HUES48 (cell line): ENCODE results near the gene TM4SF1.

Experiments
- H3K27ac ChIP-seq: one replicate; pipeline ENCODE4 v1.7.0; 2013; ENCODE audit warnings: low read depth, low read length, inconsistent platforms
- H3K27me3 ChIP-seq: 2 replicates; pipeline ENCODE4 v1.6.1; 2013; ENCODE audit warnings: mild to moderate bottlenecking, low read length; ENCODE audit not compliant: control insufficient read depth, insufficient read depth
- H3K36me3 ChIP-seq: 2 replicates; pipeline ENCODE4 v1.6.1; 2013; ENCODE audit warnings: low read length; ENCODE audit not compliant: control insufficient read depth, insufficient read depth
- H3K4me1 ChIP-seq: 2 replicates; pipeline ENCODE4 v1.6.1; 2013; ENCODE audit warnings: mild to moderate bottlenecking, low read length; ENCODE audit not compliant: control insufficient read depth, insufficient read depth
- H3K4me3 ChIP-seq: 2 replicates; pipeline ENCODE4 v1.5.1; 2013; ENCODE audit warnings: mild to moderate bottlenecking, low read depth, low read length
- H3K9ac ChIP-seq: 2 replicates; pipeline ENCODE4 v1.6.1; 2013; ENCODE audit warnings: mild to moderate bottlenecking, low read depth, low read length, moderate library complexity
- H3K9me3 ChIP-seq: 2 replicates; pipeline ENCODE4 v1.6.1; 2013; ENCODE audit warnings: low read length; ENCODE audit not compliant: control insufficient read depth, insufficient read depth

TM4SF1 gene

DNA sequence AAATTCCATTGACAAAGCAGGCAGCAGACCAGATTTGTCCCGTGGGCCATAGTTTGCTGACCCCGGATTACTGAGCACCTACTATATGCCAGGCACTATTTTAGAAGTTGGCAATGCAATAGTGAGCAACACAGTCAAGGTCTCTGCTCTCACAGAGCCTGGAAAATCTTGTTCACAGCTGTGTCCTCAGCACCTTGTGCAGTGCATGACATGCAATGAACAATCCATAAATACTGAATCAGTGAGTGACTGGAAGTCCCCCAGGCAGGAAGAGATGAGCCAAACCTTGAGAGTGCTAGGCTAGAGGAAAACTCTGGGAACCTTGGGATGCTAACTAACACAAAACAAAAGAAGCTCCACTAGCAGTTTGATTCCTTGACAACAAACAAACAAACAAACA is 14.4 kb downstream of the TM4SF1 start:
- no peak overlapping the region for H3K27ac ChIP-seq

DNA sequence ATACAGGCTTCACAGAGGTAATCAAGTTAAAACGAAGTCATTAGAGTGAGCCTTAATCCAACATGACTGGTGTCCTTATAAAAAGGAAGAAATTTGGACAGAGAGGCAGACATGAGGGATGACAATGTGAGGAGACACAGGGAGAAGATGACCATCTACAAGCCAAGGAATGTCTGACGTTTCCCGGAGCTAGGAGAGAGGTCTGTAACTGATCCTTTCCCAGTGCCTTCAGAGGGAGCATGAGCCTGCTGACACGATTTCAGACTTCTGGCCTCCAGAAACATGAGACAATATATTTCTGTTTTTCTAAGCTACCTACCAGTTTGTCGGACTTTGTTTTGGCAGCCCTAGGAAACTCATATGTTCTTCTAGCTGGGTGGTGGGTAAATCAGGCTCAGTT is 15.1 kb downstream of the TM4SF1 start:
- H3K27me3 ChIP-seq, result no peaks in the 10 kb centered on the region; the same call in 1 of the 2 replicates
- no peaks in the 10 kb centered on the region for H3K9me3 ChIP-seq
- peaks cover 19% of the 10 kb centered on the region for H3K4me1 ChIP-seq
- no peak overlapping the region for H3K9ac ChIP-seq
- H3K27ac ChIP-seq, result no peak overlapping the region
- H3K36me3 ChIP-seq, result no peaks in the 10 kb centered on the region
- no peak overlapping the region for H3K4me3 ChIP-seq

More for the DNA sequence above, 14.4 kb downstream of the TM4SF1 start:
- H3K9ac ChIP-seq, result no peak overlapping the region
- no peaks in the 10 kb centered on the region for H3K36me3 ChIP-seq
- H3K4me1 ChIP-seq, result peaks cover 21% of the 10 kb centered on the region
- H3K27me3 ChIP-seq, result no peaks in the 10 kb centered on the region; the same call in 1 of the 2 replicates
- no peaks in the 10 kb centered on the region for H3K9me3 ChIP-seq
- H3K4me3 ChIP-seq, result no peak overlapping the region

DNA sequence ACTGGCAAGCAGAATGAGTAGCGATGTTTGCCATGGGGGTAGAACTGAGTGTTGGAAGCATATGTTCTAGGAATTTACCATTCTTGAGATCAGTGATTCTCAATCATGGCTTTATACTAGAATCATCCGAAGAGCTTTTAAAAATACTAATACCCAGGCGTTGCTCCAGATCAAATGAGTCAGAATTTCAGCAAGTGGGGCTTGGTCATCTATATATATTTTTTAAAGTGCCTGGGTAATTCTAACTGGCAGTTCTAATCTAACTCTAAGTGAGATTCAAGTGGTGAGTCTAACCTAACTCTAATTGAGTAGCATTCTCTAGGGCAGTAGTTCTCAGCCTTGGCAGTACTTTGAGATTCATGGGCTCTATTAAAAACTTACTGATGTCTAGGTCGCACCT is 20.8 kb downstream of the TM4SF1 start:
- Histone ChIP-seq H3K9me3 (no peaks in the 10 kb centered on the region), H3K9ac (no peak overlapping the region), H3K27ac (no peak overlapping the region), H3K27me3 (no peaks in the 10 kb centered on the region; the same call in 1 of the 2 replicates), H3K4me1 (peaks cover 5% of the 10 kb centered on the region; the same call in 1 of the 2 replicates), H3K4me3 (no peak overlapping the region), H3K36me3 (no peaks in the 10 kb centered on the region)

DNA sequence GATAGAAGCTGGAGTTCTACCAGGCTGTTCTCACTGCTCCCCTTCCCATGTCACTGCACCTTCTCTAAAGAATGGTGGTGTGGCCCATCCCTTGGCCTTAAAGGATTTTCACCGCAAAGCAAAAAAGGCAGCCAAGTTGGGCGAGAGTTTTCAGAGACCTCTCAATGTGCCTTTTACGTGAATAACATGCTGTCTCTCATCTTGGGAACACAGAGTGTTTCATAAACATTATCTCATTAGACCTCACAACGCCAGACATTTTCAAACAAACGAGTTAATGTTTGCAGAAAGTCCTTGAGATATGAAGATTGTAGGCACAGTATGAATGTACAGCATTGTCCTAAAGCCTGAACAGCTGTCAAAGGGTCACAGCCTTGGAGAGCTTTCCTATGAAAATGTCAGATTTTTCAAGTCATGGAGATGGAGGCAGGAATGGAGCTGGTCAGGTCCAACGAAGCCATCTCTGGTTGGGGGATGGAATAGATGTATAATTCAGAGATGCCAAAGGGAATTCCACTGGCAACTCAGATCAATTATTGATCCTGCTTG is 21.3 kb downstream of the TM4SF1 start:
- Histone ChIP-seq H3K27me3 (no peaks in the 10 kb centered on the region; the same call in 1 of the 2 replicates), H3K4me3 (no peak overlapping the region), H3K4me1 (peaks cover 3% of the 10 kb centered on the region; the same call in 1 of the 2 replicates), H3K9ac (no peak overlapping the region), H3K9me3 (no peaks in the 10 kb centered on the region), H3K36me3 (no peaks in the 10 kb centered on the region), H3K27ac (no peak overlapping the region)

DNA sequence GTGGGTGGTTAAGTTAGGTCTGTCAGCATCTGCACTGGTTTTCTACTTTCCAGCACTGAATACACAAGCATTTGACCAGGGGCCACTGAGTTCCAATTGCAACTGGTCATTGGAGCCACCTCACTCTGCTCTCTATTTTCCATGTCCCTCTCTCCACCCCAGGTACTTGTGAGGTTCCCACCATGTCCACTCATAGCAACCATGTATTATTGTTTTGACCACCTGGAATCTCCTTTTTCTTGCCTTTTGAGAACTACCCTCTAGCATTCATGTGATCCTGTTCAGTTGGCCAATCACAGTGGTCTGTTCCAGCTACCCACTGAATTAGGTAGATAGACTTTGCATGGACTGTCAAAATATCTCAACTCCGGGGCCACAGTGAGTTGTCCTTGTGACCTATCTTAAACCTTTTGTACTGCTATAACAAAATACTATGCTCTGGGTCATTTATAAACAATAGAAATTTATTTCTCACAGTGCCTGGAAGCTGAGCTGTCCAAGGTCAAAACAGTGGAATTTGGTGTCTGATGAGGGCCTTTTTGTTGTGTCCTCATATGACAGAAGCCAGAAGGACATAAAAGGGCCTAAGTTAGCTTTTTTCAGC is 23.8 kb downstream of the TM4SF1 start:
- H3K9me3 ChIP-seq, result no peaks in the 10 kb centered on the region
- no peaks in the 10 kb centered on the region; the same call in 1 of the 2 replicates for H3K27me3 ChIP-seq
- H3K9ac ChIP-seq, result no peak overlapping the region
- peaks cover 3% of the 10 kb centered on the region; the same call in 1 of the 2 replicates for H3K4me1 ChIP-seq
- H3K4me3 ChIP-seq, result no peak overlapping the region
- no peak overlapping the region for H3K27ac ChIP-seq
- H3K36me3 ChIP-seq, result no peaks in the 10 kb centered on the region

DNA sequence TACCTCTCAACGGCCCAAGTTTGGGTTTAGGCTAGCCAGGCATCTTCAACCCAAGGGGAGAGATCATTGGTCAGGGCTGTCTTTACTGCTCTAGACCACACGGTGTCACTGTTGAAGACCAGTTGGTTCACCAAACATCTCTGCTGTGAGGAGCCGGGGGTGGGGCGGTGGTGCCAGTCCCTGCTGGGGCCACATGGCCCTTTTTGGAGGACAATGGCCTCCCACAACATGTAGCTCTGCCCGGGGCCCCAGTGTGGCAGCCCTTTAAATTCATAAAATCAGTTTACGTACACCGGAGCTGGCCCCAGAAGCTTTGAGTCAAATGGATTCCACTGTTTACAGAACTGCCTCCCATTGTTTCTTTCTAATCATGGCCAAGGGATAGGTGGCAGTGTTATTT is 24.9 kb downstream of the TM4SF1 start:
- H3K9me3 ChIP-seq, result no peaks in the 10 kb centered on the region
- H3K4me1 ChIP-seq, result peaks cover 3% of the 10 kb centered on the region; the same call in 1 of the 2 replicates
- H3K27ac ChIP-seq, result no peak overlapping the region
- H3K9ac ChIP-seq, result no peak overlapping the region
- no peak overlapping the region for H3K4me3 ChIP-seq
- no peaks in the 10 kb centered on the region for H3K36me3 ChIP-seq
- no peaks in the 10 kb centered on the region for H3K27me3 ChIP-seq

DNA sequence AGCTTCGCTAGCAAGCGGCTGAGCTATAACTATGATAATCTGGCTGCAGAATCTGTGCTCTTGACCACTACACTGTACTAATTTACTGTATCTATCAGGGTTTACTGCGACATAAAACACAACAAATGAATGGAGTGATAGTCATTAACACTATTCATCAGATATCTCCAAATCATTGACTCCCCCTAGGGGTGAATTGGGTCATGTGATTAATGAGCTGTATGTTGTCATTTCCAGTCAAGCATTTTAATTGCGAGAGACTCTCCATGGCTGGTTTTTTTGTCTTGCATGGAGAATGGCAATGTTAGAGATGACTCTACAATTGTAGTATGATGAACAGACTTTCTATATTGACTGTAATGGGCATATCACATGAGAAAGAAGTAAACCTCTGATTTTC is 33.5 kb downstream of the TM4SF1 start:
- Histone ChIP-seq H3K9me3 (no peaks in the 10 kb centered on the region), H3K36me3 (no peaks in the 10 kb centered on the region), H3K9ac (no peak overlapping the region), H3K4me1 (peaks cover 20% of the 10 kb centered on the region), H3K27ac (no peak overlapping the region), H3K4me3 (no peak overlapping the region), H3K27me3 (no peaks in the 10 kb centered on the region)

DNA sequence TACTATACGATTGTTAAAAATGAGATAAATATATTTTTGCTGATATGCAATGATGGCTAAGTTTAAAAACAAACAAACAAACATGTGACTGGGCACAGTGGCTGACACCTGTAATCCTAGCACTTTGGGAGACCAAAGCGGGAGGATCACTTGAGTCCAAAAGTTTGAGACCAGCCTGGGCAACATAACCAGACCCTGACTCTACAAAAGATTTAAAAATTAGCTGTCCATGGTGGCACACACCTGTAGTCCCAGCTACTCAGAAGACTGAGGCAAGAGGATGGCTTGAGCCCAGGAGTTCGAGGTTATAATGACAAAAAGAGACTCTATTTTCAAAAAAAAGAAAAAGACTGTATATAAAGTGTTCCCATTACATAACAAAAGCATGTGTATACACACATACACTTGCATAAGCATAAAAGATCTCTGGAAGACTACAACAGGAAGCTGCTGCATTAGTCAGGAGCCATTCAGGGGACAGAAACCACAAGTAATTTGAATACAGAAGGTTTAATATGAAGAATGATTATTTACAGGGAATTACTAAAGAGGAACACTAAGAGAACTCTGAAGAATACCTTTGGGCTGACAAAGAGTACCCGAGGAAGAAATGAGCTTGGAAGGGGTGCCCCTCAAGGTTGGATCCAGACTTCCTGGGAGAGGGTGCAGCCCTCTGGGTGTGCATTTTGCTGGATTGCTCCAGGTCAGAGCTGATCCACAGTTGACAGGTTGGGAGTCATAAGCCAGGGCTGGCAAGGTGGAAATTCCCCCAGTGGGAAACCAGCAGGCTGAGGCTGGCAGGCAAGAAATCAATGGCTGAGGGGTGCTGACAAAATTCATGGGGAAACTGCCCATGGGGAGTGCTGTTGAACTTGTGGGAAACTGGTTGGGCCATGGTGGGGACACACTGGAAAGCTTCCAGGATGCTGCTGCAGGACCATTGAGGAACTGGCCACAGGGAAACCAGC is 34.8 kb downstream of the TM4SF1 start:
- peaks cover 20% of the 10 kb centered on the region for H3K4me1 ChIP-seq
- H3K9ac ChIP-seq, result no peak overlapping the region
- H3K27ac ChIP-seq, result no peak overlapping the region

GRCh38 chr3:149340310-149340933 is 37.0 kb downstream of the TM4SF1 start:
- Histone ChIP-seq H3K27ac (peak overlapping the region; percentile 91), H3K4me3 (no peak overlapping the region), H3K4me1 (peaks cover 20% of the 10 kb centered on the region)

More for the DNA sequence above, 34.8 kb downstream of the TM4SF1 start:
- H3K9me3 ChIP-seq, result no peaks in the 10 kb centered on the region
- no peaks in the 10 kb centered on the region for H3K36me3 ChIP-seq
- H3K27me3 ChIP-seq, result no peaks in the 10 kb centered on the region
- H3K4me3 ChIP-seq, result no peak overlapping the region; the same call in 1 of the 2 replicates

GRCh38 chr3:149339931-149340309 is 37.5 kb downstream of the TM4SF1 start:
- Histone ChIP-seq H3K4me3 (no peak overlapping the region), H3K36me3 (no peaks in the 10 kb centered on the region), H3K4me1 (peaks cover 20% of the 10 kb centered on the region), H3K27me3 (no peaks in the 10 kb centered on the region; the same call in 1 of the 2 replicates), H3K9me3 (no peaks in the 10 kb centered on the region), H3K27ac (peak overlapping the region; percentile 91), H3K9ac (peak overlapping the region; percentile 27; the same call in 1 of the 2 replicates)

More at GRCh38 chr3:149340310-149340933, 37.0 kb downstream of the TM4SF1 start:
- Histone ChIP-seq H3K36me3 (no peaks in the 10 kb centered on the region), H3K9ac (peak overlapping the region; percentile 27; the same call in 1 of the 2 replicates), H3K9me3 (no peaks in the 10 kb centered on the region), H3K27me3 (no peaks in the 10 kb centered on the region; the same call in 1 of the 2 replicates)
